ENCODE data around the gene BRINP2.

Gene BRINP2

DNA sequence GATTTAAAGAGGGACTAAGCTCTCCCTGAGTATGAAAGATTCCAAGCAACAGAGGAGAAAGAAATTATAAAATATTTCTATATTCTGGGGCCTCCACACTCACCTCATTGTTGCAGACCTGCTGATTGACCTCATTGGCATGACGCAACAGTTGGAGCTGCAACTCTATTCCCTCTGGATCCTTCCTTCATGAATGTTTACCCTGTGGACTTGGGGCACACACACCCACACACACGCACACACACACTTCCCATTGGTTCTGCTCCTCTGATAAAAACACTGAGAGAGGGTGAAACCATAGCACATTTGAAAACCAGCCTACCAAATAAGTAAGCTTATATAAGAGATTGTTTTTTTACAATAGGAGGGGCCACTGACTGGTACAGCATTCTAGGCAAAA lies 159.1 kb downstream of the BRINP2 start:
- DNase-seq, result no peak

Measured in inflammatory macrophage treated with lipopolysaccharide for 4 hours (primary cell).